ENCODE results near the gene SBF1.

The SBF1 gene

GRCh38 chr22:50505776-50506610 is 31.2 kb upstream of the SBF1 start:
- DNase-seq = no peak

- no peak for DNase-seq
Measured at GRCh38 chr22:50505276-50505775, 30.5 kb upstream of the SBF1 start.

- DNase-seq = no peak
Measured at GRCh38 chr22:50504369-50505211, 29.8 kb upstream of the SBF1 start.

GRCh38 chr22:50503475-50504145 is 28.8 kb upstream of the SBF1 start:
- DNase-seq = no peak

- DNase-seq = no peak
Measured at GRCh38 chr22:50502628-50503474, 28.0 kb upstream of the SBF1 start.

GRCh38 chr22:50502096-50502495 is 27.3 kb upstream of the SBF1 start:
- no peak for DNase-seq

GRCh38 chr22:50500452-50500851 is 25.6 kb upstream of the SBF1 start:
- DNase-seq = no peak

- DNase-seq = peak; percentile 48
Measured at GRCh38 chr22:50498322-50498890, 23.6 kb upstream of the SBF1 start.

- DNase-seq = no peak
Measured at GRCh38 chr22:50497093-50497492, 22.3 kb upstream of the SBF1 start.

- DNase-seq = no peak
Measured at GRCh38 chr22:50490531-50491308, 15.9 kb upstream of the SBF1 start.

- no peak for DNase-seq
Measured at GRCh38 chr22:50489363-50490243, 14.8 kb upstream of the SBF1 start.

GRCh38 chr22:50488886-50489285 is 14.1 kb upstream of the SBF1 start:
- no peak for DNase-seq

- DNase-seq = no peak
Measured at GRCh38 chr22:50488006-50488677, 13.3 kb upstream of the SBF1 start.

- no peak for DNase-seq
Measured at GRCh38 chr22:50487290-50488005, 12.6 kb upstream of the SBF1 start.

GRCh38 chr22:50486561-50487289 is 11.9 kb upstream of the SBF1 start, which contains the start of gene MIOX:
MIOX (plus strand) TSS chr22:50486859; CDS start chr22:50486898, 39 bp downstream.
- DNase-seq = no peak

- DNase-seq = no peak
Measured at GRCh38 chr22:50485221-50486131, 10.6 kb upstream of the SBF1 start.
